HepG2 (cell line): ENCODE data around the gene ERMARD. TPM values are rescaled to one million over a fixed set of nuclear protein-coding genes. Genes with fewer than 3 reads are reported as not detected.
A peak's percentile ranks its signal among the peaks of the same experiment; 100 is the strongest.

Source experiments
- BORCS8-MEF2B ChIP-seq: sonication (generic); formaldehyde crosslinking; IDR thresholded peaks from 2 replicates; pipeline ENCODE4 v1.8.0; 2022; ENCODE audit warnings: mild to moderate bottlenecking, missing genetic modification reagents
- CCDC6 ChIP-seq: sonication (generic); formaldehyde crosslinking; IDR thresholded peaks from 2 replicates; pipeline ENCODE4 v1.8.1; 2022; ENCODE audit warnings: mild to moderate bottlenecking, missing genetic modification reagents, moderate library complexity
- HDAC6 ChIP-seq: fragments of 200-600 bp; sonication (generic); IDR thresholded peaks from 2 replicates; pipeline ENCODE4 v1.7.0; 2017; ENCODE audit warnings: mild to moderate bottlenecking, antibody characterized with exemption, low read length, low read depth
- SMAD1 ChIP-seq: sonication (generic); formaldehyde crosslinking; IDR thresholded peaks from 2 replicates; pipeline ENCODE4 v1.4.0; 2020; ENCODE audit warnings: missing genetic modification reagents, low read depth, mild to moderate bottlenecking, borderline replicate concordance
- SMAD3 ChIP-seq: sonication (generic); formaldehyde crosslinking; IDR thresholded peaks from 2 replicates; pipeline ENCODE4 v1.4.0; 2020; ENCODE audit warnings: missing genetic modification reagents
- SNAPC2 ChIP-seq: sonication (generic); formaldehyde crosslinking; IDR thresholded peaks from 2 replicates; pipeline ENCODE4 v1.8.1; 2022; ENCODE audit warnings: mild to moderate bottlenecking, missing genetic modification reagents
- ZBTB42 ChIP-seq: sonication (generic); formaldehyde crosslinking; IDR thresholded peaks from 2 replicates; pipeline ENCODE4 v1.5.0; 2020; ENCODE audit warnings: mild to moderate bottlenecking, missing genetic modification reagents
- ZNF546 ChIP-seq: sonication (generic); formaldehyde crosslinking; conservative IDR thresholded peaks from 2 replicates; pipeline ENCODE4 v1.8.1; 2023; ENCODE audit warnings: mild to moderate bottlenecking, missing genetic modification reagents
- ZNF747 ChIP-seq: sonication (generic); formaldehyde crosslinking; IDR thresholded peaks from 2 replicates; pipeline ENCODE4 v1.8.1; 2023; ENCODE audit warnings: missing genetic modification reagents, mild to moderate bottlenecking, borderline replicate concordance
- ZNF772 ChIP-seq: sonication (generic); formaldehyde crosslinking; IDR thresholded peaks from 2 replicates; pipeline ENCODE4 v1.5.0; 2020; ENCODE audit warnings: mild to moderate bottlenecking, missing genetic modification reagents
- ZNF790 ChIP-seq: sonication (generic); formaldehyde crosslinking; IDR thresholded peaks from 2 replicates; pipeline ENCODE4 v1.8.0; 2022; ENCODE audit warnings: missing genetic modification reagents, mild to moderate bottlenecking, borderline replicate concordance
- ZNF883 ChIP-seq: sonication (generic); formaldehyde crosslinking; IDR thresholded peaks from 2 replicates; pipeline ENCODE4 v1.5.1; 2020; ENCODE audit warnings: mild to moderate bottlenecking, missing genetic modification reagents; ENCODE audit errors: not compliant biosample characterization
- ZSCAN20 ChIP-seq: sonication (generic); formaldehyde crosslinking; IDR thresholded peaks from 2 replicates; pipeline ENCODE4 v1.4.0; 2020; ENCODE audit warnings: missing genetic modification reagents, mild to moderate bottlenecking, borderline replicate concordance
- ZSCAN29 ChIP-seq: sonication (generic); formaldehyde crosslinking; conservative IDR thresholded peaks from 2 replicates; pipeline ENCODE4 v1.4.0; 2020; ENCODE audit warnings: mild to moderate bottlenecking, missing genetic modification reagents
- polyA plus RNA-seq, 8 experiments: library from polyadenylated mRNA; depleted of rRNA in 3 of 8; stranded (reverse) in 7 of 8; unstranded in 1 of 8; fragments of >200 nt; fragmentation: Illumina TruSeq in 4 of 8; extraction: Trizol in 4 of 8; gene quantifications; 2 replicates each; pipeline versions ENCODE4 v1.2.1 to v1.2.3, GENCODE V29; 2011 to 2016; ENCODE audit warnings: low read depth in 4 of 8, missing spikeins in 1 of 8, mixed read lengths in 1 of 8; ENCODE audit not compliant: insufficient read depth in 1 of 8
- total RNA-seq, 5 experiments: library from RNA; depleted of rRNA; stranded (reverse); fragments of >200 nt; fragmentation: Illumina TruSeq; extraction: Trizol; gene quantifications; 2 replicates each; pipeline ENCODE4 v1.2.3, GENCODE V29; 2016; ENCODE audit warnings: low read depth in 1 of 5
- TF ChIP-seq, protein P1 (sequence below): sonication (generic); formaldehyde crosslinking; IDR thresholded peaks from 2 replicates; pipeline ENCODE4 v1.4.0; 2020; ENCODE audit warnings: missing genetic modification reagents
- TF ChIP-seq, protein P2 (sequence below): sonication (generic); formaldehyde crosslinking; IDR thresholded peaks from 2 replicates; pipeline ENCODE4 v1.4.0; 2020; ENCODE audit warnings: low read depth, mild to moderate bottlenecking, missing genetic modification reagents
- TF ChIP-seq, protein P3 (sequence below): sonication (generic); formaldehyde crosslinking; IDR thresholded peaks from 2 replicates; pipeline ENCODE4 v1.9.0; 2022; ENCODE audit warnings: missing genetic modification reagents, mild to moderate bottlenecking, borderline replicate concordance
- TF ChIP-seq, protein P4 (sequence below): IDR thresholded peaks from 2 replicates; pipeline ENCODE4 v1.6.1; 2016; ENCODE audit warnings: missing compliant biosample characterization, missing genetic modification reagents, borderline replicate concordance
- TF ChIP-seq, protein P5 (sequence below): sonication (generic); formaldehyde crosslinking; IDR thresholded peaks from 2 replicates; pipeline ENCODE4 v1.5.1; 2020; ENCODE audit warnings: missing genetic modification reagents, mild to moderate bottlenecking, borderline replicate concordance
- TF ChIP-seq, protein P6 (sequence below): sonication (generic); formaldehyde crosslinking; IDR thresholded peaks from 2 replicates; pipeline ENCODE4 v1.8.0; 2022; ENCODE audit warnings: missing genetic modification reagents, mild to moderate bottlenecking, inconsistent platforms, borderline replicate concordance

ERMARD gene
- total and polyA plus RNA-seq, 2 of the 13 experiments (the other 11 are each of a cell fraction or from before 2014, with no cell fraction given): 8.8 to 10.7 TPM

DNA sequence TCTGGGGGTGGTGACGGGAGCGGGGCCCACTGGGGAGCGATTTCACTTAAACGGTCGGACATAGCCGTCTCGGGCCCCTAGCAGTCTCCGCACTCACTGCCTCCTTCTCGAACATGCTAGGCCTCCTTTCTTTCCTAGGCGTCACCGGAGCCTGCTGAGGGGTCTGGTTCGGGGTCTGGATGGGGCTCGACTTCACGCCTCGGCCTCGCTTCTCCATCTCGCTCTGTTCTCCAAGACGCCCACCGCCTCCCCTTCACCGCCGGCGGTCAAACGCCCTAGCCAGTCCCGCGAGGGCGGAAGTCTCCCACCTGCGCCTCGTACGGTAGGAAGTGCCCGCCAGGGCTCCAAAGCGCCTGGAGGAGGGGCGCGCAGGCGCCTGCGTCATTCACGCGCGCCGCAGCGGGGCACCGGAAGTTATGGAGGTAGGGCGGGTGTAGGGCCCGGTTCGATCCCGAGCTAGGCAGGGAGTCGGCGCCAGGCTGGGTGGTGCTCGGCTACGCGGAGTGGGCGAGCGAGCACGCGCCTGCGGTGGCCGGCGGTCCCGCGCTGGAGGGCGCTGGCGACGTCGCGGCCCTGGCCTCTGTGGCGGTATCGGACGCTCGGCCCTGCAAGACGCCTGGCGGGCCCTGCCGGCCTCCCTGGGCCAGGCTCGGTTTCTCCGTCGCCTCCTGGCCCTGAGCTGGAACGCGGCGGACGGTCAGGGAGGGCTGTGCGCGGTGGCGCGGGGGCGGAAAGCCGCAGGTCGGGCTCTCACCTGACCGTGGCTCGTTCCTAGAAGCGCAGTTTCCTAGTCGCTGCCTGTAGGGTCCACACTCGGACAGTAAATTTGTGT lies at the start of gene ERMARD, which contains the start of gene DYNLT2 (continued):
- TF ChIP-seq ZNF747: peak; percentile 96
- peak; percentile 100 for TF ChIP-seq SMAD1
- TF ChIP-seq, protein P1, sequence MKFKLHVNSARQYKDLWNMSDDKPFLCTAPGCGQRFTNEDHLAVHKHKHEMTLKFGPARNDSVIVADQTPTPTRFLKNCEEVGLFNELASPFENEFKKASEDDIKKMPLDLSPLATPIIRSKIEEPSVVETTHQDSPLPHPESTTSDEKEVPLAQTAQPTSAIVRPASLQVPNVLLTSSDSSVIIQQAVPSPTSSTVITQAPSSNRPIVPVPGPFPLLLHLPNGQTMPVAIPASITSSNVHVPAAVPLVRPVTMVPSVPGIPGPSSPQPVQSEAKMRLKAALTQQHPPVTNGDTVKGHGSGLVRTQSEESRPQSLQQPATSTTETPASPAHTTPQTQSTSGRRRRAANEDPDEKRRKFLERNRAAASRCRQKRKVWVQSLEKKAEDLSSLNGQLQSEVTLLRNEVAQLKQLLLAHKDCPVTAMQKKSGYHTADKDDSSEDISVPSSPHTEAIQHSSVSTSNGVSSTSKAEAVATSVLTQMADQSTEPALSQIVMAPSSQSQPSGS (CRISPR knock-in tag): peak; percentile 86
- TF ChIP-seq ZNF772: peak; percentile 97
- TF ChIP-seq, protein P2, sequence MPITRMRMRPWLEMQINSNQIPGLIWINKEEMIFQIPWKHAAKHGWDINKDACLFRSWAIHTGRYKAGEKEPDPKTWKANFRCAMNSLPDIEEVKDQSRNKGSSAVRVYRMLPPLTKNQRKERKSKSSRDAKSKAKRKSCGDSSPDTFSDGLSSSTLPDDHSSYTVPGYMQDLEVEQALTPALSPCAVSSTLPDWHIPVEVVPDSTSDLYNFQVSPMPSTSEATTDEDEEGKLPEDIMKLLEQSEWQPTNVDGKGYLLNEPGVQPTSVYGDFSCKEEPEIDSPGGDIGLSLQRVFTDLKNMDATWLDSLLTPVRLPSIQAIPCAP (CRISPR knock-in tag): peak; percentile 80; the same call in 1 of the 2 replicates
- peak; percentile 92 for TF ChIP-seq ZBTB42 (CRISPR knock-in tag)
- TF ChIP-seq ZNF546: peak; percentile 99
- TF ChIP-seq SMAD3 (CRISPR knock-in tag): peak; percentile 74; the same call in 1 of the 2 replicates
- TF ChIP-seq, protein P3, sequence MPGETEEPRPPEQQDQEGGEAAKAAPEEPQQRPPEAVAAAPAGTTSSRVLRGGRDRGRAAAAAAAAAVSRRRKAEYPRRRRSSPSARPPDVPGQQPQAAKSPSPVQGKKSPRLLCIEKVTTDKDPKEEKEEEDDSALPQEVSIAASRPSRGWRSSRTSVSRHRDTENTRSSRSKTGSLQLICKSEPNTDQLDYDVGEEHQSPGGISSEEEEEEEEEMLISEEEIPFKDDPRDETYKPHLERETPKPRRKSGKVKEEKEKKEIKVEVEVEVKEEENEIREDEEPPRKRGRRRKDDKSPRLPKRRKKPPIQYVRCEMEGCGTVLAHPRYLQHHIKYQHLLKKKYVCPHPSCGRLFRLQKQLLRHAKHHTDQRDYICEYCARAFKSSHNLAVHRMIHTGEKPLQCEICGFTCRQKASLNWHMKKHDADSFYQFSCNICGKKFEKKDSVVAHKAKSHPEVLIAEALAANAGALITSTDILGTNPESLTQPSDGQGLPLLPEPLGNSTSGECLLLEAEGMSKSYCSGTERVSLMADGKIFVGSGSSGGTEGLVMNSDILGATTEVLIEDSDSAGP: peak; percentile 98
- peak; percentile 71; the same call in 1 of the 2 replicates for TF ChIP-seq ZNF790 (CRISPR knock-in tag)
- TF ChIP-seq, protein P4, sequence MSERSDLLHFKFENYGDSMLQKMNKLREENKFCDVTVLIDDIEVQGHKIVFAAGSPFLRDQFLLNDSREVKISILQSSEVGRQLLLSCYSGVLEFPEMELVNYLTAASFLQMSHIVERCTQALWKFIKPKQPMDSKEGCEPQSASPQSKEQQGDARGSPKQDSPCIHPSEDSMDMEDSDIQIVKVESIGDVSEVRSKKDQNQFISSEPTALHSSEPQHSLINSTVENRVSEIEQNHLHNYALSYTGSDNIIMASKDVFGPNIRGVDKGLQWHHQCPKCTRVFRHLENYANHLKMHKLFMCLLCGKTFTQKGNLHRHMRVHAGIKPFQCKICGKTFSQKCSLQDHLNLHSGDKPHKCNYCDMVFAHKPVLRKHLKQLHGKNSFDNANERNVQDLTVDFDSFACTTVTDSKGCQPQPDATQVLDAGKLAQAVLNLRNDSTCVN (CRISPR knock-in tag): peak; percentile 88
- TF ChIP-seq, protein P5, sequence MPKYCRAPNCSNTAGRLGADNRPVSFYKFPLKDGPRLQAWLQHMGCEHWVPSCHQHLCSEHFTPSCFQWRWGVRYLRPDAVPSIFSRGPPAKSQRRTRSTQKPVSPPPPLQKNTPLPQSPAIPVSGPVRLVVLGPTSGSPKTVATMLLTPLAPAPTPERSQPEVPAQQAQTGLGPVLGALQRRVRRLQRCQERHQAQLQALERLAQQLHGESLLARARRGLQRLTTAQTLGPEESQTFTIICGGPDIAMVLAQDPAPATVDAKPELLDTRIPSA (CRISPR knock-in tag): peak; percentile 68; the same call in 1 of the 2 replicates
- peak; percentile 93; the same call in 1 of the 2 replicates for TF ChIP-seq BORCS8-MEF2B (CRISPR knock-in tag)
- TF ChIP-seq, protein P6, sequence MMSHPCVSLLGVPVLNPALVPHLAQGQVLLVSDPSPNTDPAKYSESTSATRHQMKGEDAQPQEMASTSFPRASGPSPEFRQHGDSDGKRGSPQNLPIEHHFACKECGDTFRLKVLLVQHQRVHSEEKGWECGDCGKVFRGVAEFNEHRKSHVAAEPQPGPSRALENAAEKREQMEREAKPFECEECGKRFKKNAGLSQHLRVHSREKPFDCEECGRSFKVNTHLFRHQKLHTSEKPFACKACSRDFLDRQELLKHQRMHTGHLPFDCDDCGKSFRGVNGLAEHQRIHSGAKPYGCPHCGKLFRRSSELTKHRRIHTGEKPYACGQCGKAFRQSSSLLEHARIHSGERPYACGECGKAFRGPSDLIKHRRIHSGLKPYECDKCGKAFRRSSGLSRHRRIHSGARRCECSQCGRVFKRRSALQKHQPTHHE: peak; percentile 87; the same call in 1 of the 2 replicates
- TF ChIP-seq SNAPC2 (CRISPR knock-in tag): peak; percentile 93
- peak; percentile 93 for TF ChIP-seq CCDC6
- peak; percentile 78; the same call in 1 of the 2 replicates for TF ChIP-seq ZSCAN29 (CRISPR knock-in tag)
- peak; percentile 96 for TF ChIP-seq ZNF883 (CRISPR knock-in tag)
- peak; percentile 98 for TF ChIP-seq ZSCAN20 (CRISPR knock-in tag)
- TF ChIP-seq HDAC6: no peak
